Stimulated activated CD8-positive, alpha-beta memory T cell treated with anti-CD3 and anti-CD28 coated beads, Interleukin-12 subunit alpha, Interleukin-12 subunit beta, amount 100 ng/mL, for 4 hours (primary cell): Measurements from ENCODE around the gene TINCR.
"Not testable (repeated sequence)": the region's sequence is repeated elsewhere in the genome, so short reads cannot be mapped to it uniquely, and the experiment has no call there.

Experiments used
- DNase-seq: peaks from one replicate; pipeline ENCODE4 v3.0.0-alpha.2; 2020; ENCODE audit warnings: low read depth

TINCR gene

DNA sequence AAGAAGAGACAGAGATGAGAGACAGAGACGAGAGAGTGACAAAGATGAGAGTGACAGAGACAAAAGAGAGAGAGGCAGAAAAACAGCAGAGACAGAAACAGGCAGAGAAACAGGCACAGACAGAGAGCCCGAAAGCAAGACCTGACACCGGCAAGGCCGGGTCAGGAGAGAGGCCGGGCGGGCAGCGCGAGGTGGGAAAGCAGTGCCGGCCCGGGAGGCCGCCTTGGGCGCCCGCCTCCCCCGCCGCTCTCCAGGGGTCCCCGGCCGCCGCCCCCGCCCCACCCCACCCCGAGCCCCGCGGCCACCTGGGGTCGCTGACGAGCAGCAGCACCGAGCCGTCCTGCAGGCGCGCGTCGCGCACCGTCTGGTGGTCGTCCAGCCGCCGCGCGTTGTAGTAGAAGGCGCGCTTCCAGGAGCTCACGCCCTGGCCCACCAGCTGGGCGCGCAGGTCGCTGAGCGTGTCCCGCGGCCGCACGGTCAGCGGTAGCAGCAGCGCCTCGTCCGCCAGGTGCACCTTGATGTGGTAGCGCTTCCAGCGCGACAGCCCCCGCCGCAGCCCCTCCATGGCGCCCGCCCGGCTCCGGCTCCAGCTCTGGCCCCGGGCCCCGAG is at the start of gene TINCR:
Gene TINCR, minus strand, starts transcription at position 594 of the 610 bp plus-strand sequence.
- no peak for DNase-seq

DNA sequence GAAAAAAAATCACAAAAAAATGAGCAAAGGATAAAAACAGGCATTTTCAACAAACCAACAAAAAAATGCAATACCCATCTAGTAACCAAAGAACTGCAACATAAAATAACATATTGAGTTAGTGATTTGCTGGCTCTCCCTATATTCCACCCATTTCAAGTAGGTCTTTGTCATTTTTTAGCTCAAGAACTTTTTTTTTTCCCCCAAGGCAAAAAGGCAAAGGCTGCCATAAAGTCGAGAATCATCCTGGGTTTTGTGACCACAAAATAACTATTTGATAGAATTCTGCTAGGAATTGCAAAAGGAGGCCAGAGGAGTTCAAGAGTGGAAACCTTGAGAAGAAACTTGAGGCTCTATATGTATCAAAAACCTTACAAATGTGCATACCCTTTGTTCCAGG is 49.3 kb upstream of the TINCR start:
- no peak for DNase-seq

DNA sequence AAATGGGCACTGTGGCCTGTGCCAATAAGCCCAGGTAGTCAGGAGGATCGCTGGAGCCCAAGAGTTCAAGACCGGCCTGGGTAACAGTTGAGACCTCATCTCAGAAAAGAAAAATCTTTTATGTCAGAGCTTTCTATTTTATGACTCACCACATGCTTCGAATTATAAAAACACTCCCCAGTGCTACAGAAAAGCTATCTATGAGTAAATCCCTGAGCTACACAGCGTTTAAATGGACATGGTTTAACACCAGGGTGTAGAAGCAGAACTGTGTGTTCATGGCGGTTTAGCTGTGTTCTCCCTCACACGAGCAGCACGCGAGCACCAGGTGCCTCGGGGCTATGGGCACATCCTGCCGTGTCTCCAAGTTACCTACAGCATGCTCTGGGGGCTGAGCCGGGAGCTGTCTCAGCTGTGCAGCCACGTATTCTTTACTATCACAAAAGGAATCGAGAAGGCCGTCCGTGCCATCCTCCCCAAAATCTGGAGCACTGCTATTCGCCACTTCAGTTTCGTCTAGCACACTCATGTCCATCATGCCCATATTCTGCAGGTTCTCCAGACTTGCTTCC is 48.1 kb upstream of the TINCR start:
- no peak for DNase-seq

DNA sequence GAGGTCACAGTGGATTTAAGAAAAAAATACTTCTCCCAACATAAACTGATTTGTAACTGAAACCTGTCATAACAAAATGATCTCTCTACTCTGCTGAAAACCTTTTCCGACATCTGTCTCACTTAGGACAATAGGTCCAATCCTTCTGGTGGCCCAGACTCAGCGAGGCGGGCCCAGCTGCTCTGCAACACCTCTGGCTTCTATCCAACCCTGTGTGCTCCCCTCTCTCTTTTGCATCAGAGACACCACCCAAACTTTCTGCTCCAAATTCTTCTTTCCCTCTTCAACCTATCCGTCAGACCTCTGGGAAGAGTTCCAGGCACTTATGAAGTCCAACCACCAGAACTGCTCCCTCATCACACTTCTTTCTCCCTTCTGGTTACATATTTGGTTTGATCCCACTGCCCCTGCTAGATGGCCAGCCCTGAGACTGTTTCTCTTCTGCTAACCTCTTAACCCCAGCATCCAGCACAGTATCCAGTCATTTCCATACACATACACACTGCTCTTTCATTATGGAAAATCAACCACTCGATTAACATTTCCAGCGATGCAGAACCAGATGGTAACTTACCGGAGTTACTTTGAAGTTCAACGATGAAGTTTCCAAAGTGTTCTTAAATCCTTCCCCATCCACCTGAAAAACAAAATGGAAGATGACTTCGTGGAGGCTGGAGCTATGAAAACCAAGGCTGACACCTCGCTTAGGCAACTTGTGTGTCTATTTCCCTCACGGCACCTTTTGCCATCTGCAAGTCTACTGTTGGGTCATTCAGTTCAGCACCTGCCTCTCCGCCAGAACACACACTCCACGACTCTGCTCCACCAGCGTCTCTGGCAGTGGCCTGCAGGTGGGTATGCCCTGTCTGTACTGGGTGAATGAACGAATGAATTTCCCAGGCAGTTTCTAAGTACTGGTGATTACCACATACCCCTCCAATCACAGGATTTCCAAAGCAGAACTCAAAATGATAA is 45.4 kb upstream of the TINCR start:
- no peak for DNase-seq

DNA sequence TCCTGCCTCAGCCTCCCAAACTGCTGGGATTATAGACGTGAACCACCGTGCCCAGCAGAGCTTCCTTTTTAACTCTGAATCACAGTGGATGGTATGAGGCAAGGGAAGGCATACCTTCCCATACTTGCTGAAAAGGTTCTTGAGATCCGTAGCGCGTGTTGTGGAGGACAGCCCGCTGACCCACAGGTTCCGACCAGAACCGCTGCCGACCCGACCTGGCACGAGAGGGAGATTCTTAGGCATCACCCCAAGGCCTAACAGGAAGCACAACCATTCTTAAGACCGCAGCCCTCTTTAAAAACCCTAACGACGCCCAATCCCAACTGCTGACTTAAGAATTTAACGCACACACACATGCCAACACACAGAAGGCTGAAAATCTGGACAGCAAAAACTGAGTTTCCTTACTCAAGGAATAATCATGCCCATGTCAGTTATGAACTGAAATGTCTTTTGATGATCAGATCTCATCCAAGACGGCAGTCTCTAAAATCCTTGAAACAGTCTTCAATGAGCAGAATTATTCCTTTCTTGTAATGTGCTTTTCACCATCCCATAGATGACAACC is 42.2 kb upstream of the TINCR start:
- no peak for DNase-seq

DNA sequence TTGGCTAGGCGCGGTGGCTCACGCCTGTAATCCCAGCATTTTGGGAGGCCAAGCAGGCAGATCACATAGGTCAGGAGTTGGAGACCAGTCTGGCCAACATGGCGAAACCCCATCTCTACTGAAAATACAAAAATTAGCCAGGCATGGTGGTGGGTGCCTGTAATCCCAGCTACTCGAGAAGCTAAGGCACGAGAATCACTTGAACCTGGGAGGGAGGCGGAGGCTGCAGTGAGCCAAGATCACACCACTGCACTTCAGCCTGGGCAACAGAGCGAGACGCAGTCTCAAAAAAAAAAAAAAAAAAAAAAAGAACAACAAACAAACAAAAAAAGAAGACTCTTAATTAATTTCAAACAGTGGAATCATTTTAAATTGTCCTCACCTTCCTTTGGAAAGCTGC is 41.0 kb upstream of the TINCR start:
- not testable (repeated sequence) for DNase-seq

DNA sequence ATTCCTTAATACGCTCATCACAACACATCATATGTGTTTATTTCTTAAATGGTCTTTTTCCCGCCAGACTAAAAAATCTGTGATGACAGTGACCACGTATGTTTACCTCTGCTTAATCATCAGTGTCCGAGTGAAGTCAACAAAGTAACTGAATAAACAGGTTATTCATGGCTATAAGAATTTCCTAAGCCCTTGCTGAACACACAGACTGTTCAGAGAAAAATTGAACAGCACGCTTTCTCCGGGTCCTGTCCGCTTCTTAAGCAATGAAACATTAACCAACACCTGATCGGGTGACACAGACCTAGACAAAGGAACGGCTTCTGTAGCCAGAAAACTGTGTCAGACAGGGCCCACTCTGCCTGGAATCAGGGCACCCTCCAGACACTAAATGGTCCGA is 40.5 kb upstream of the TINCR start:
- no peak for DNase-seq

DNA sequence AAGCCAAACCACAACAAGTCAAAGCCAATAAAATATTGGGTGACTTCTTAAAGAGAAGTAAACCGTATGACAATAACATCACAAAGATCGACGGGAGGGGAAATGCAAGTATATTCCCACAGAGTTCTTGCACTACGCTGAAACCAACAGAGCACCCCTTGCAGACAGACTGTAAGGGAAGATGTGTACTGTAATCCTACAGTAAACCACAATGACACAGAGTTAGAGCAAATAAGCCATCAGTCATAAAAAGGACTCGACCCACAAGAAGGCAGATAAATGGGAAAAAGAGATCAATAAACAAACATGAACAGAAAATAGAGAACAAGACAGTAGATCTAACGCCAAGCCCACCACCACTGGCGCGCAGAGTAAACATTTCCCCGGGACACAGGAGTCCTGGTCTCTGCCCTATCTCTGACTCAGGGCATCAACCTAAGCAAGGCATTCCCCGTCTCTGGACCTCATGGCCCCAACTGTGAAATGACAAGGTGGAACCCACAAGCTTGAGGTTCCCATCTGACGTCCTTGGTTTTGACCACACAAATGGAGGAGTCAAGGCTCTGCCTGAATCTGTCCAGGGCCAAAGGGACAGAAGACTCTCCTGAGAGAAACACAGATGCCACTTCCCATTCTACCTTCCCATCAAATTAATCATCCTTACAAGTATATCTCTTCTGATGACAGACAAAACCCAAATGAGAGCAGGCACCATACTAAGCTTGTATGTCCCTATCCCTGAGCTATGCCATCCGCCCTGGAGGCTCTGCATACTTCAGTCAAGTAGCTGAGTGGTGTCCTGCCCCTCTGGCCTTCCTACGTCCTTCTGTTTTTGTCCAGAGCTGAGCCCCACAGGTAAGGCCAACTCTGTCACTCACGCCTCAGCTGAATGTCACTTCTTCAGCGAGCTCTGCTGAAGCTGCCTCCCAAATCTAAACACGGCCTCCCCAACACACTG is 39.8 kb upstream of the TINCR start:
- DNase-seq, result no peak

DNA sequence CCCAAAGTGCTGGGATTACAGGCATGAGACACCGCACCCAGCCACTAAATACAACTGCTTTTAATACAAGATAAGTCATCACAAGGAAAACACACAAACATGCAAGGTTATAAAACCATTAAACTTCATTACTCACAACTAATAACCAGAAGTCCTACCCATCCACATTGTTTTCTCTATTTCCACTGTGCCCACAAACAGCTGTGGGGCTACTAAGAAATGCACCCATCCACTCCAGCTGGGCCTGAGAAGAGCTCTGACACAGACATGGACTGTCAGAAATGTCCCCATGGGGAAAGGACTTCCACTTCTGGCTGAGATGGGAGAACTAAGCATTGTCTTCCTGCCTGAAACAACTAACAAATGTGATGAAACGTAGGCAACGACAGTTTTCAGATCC is 37.6 kb upstream of the TINCR start:
- no peak for DNase-seq

DNA sequence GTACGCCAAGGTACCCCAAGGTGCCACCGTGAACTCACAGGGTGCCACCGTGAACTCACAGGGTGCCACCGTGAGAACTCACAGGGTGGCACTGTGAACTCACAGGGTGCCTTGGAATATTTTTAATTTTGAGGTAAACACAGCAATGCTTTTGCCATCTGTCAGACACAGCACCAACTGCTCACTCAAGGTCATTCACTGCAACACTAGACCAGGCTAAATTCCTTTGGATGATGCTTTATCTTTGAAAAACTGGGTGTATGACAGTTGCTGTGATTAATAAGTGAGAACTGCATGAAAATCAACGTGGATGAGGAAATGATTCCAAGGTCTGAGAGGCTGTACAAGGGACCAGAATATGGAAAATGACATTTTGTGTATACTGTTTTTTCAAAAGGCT is 35.9 kb upstream of the TINCR start:
- no peak for DNase-seq

DNA sequence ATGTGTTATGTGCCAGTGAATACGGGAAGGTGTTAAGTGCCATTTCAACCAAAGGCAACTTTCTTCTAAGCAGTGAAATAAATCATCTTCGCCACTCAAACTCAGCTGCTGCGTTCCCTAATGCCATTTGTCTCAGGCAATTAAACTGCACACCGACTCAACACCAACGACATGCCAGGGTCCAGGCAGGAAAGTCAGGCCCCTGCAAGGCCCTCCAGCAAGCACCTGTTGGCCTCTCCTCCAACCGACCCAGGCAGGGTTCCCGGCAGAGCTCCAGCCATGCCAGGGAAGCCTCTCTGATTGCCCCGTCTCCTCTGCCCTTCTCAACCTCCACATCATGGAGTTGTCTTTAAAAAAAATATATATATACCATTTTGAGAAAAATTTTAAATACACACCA is 33.0 kb upstream of the TINCR start:
- no peak for DNase-seq

DNA sequence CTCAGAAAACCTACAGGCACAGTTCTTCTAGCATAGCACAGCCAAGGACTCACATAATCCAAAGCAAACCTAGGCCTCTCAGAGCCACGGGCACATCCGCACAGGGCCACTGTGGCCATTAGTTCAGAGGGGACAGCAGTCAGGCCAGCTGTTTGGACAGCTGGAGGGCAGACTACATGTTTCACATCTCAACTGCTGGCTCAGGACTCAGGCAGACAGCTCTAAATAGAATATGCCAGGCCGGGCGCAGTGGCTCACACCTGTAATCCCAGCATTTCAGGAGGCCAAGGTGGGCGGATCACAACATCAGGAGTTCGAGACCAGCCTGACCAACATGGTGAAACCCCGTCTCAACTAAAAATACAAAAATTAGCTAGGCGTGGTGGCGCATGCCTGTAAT is 28.0 kb upstream of the TINCR start:
- DNase-seq, result no peak

DNA sequence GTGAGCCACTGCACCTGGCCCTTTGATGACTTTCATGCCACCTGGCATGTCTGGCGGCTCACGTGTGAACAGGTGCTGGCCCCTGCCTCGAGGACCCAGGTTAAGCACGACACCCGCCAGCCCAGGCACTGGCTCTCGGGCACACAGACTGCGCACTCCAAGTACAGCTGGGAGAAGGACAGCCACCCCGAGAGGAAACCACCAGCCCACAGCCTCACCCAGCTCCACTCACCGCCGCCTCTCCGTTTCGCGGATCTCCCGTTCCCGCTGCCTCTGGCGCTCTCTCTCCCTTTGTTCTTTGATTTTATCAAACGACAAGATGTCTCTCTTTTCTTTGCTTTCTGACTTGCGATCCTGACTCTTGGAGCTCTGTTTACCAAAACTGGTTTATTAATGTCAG is 27.4 kb upstream of the TINCR start:
- no peak for DNase-seq

DNA sequence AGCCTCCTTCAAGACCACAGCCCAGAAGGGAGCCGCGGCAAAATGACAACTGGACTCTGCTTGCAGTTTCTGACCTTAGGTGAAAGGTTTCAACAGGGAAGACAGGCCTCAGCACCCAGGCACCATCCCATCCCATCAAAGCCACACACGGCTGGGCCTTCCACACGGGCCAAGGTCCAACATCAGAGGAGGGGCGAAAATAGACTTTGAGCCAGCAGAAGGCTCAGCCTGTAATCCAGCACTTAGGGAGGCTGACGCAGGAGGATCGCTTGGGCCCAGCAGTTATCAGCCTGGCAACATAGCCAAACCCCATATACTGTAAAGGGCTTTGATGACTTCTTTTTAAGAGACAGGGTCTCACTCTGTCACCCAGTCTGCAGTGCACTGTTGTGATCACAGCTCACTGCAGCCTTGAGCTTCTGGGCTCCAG is 26.8 kb upstream of the TINCR start:
- no peak for DNase-seq

DNA sequence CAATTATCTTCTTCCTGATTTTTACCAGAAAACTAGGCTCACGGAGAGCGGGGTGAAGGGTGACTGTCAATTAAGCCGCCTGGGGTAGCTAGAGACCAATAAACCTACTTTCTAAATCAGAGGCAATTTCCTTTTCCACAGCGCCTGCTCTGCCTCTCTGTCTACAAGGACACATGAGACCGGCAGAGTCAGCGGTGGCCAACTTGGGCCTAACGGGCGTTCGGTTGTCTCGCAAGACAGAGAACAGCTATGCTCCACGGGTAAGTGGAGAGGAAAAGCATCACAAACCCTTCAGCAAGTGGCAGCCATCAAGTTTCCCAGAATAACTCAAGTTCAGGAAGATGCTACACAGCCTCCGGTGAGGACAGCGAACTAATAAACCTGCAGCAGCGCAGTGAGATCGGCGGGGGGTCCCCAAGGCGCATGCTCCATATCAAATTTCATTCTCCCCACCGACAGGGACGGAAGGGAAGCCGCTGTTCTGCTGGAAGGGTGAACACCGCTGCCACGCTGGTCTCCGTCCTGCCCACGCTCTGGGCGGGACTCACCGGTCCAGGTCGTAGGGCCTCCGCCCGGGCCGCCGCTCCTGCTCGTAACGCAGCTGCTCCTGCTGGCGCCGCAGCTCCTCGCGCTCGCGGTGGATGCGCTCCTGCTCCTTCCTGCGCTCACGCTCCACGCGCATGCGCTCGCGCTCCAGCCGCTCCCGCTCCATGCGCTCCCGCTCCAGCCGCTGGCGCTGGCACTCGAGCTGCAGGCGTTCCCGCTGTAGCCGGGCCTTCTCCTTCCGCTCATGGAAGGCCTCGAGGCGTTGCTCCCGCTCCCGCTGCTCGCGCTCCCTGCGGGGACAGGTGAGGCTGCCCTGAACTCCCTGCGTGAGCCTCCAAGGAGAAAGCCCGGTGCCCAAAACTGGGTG is 25.8 kb upstream of the TINCR start:
- DNase-seq, result no peak

DNA sequence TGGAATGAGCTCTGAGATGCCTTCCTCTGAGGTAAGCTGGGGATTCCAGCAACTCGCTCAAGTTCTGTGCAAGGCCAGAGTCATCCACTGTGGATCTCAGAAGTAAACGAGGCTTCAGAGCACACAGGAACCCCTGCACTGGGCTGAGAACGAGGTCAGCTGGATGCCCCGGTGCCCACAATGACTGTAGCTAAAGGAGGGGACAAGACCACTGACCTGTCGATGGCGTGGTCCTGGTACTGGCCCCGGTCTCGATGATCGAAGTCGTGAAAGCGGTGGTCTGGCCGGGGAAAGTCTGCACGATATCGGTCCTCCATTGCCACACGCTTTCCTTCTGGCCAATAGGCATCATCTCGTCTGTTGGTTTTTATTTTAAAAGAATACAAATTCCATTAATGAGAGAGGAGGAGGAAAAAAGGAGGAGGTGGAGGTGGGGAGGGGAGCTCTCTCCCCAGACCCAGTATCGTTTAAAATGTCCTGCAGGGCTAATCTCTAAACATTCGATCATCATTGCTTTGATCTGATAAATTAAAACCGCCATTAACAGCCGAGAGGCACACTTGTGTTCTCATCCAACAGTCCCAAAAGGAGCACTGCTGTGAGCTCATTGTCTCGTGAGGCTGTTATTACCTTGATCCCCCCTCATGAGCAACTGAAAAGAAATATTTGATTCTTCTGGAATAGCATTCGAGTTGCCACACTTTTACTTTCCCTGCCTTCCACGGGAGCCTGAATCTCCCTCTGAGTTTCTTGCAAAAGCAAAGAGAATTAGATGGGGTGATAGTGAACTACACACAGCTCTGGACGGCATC is 25.0 kb upstream of the TINCR start:
- no peak for DNase-seq

DNA sequence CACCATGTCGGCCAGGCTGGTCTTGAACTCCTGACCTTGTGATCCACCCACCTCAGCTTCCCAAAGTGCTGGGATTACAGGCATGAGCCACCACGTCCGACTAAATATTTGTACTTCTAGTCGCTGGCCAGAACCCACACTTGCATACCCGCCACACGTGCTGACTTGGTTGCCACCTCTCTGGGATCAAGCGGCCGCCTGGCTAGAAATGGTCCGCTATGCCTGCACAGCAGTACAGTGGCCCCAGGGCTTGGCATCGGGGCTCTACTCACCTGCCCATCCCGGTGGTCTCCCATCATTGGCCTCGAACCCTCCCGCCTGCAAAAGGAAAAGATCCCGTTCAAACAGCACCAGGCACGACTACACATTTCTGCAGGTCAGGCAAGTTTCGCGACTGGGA is 23.7 kb upstream of the TINCR start:
- DNase-seq, result no peak

DNA sequence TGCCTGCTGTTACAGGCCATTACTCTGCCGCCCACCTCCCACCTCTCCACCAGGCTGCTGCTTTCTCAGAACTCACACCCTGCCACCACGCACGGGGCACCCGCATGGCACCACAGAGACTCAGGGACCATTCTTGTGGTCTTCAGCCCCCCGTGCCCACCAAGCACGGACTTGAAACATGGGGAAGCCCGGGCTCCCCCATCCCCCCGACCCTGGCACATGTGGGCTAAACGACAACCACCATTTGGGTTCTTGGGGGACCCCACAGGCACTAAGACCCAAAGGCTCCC is 23.1 kb upstream of the TINCR start:
- DNase-seq, result no peak

DNA sequence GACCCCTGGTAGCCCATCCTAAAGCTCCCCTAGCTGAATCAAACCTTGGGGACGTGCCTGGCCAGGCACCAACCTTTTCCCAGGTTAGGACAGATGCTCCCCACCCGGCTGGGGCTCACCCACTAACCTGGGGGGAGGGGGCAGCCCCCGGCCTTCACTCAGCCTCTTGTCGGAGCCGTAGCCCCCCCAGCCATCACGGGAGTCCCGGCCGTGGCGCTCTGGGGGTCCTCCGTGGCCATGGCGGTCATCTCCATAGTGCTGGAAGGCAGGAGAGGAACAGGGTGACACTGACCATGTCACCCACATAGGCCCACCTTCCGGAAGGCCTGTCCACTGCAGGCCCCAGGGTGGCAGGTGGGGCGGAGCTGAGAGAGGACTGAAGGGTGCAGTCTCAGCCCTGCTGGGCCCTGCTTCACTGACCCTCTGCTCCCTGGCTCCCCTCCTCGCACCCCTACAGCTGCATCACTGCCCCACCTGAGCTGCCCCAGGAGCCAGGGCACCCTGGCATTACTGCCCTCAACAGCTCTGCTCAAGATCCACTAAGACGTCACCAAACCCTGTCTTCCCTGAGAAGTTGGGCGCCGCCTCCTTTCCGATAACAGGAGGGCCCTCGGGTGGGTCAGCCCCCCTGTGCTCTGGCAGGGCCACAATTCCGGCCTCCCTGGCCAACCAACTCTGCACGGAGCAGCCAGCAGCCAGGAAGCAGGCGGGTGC is 22.6 kb upstream of the TINCR start:
- DNase-seq, result no peak
